Neutrophil (primary cell): ENCODE measurements around the gene TMEM143.

Experiments used
- H3K27ac ChIP-seq: fragments of 200-600 bp; sonication (generic); 2 replicates; pipeline ENCODE4 v1.5.1; 2016; ENCODE audit warnings: mild to moderate bottlenecking, moderate library complexity
- H3K27me3 ChIP-seq: fragments of 200-600 bp; sonication (generic); 2 replicates; pipeline ENCODE4 v1.6.0; 2016; ENCODE audit warnings: mild to moderate bottlenecking
- H3K36me3 ChIP-seq: fragments of 200-600 bp; sonication (generic); 2 replicates; pipeline ENCODE4 v1.5.1; 2017
- H3K4me1 ChIP-seq, 2 experiments: fragments of 200-600 bp in 1 of 2; sonication (generic) in 1 of 2; 1 replicate in 1 of 2; 2 replicates in 1 of 2; pipeline versions ENCODE4 v1.5.1 to v1.6.1; 2013 to 2016; ENCODE audit warnings: low read depth in 1 of 2, low read length in 1 of 2, mild to moderate bottlenecking in 1 of 2, moderate library complexity in 1 of 2; ENCODE audit not compliant: control insufficient read depth in 1 of 2, insufficient read depth in 1 of 2
- H3K4me3 ChIP-seq, 2 experiments: fragments of 200-600 bp in 1 of 2; sonication (generic) in 1 of 2; 1 replicate in 1 of 2; 2 replicates in 1 of 2; pipeline ENCODE4 v1.5.1; 2013 to 2016; ENCODE audit warnings: low read depth in 1 of 2, low read length in 1 of 2, mild to moderate bottlenecking in 1 of 2, moderate library complexity in 1 of 2
- H3K9me3 ChIP-seq: fragments of 200-600 bp; sonication (generic); 2 replicates; pipeline ENCODE4 v1.5.1; 2016
- TF ChIP-seq, protein P1 (sequence below): fragments of 200-600 bp; sonication (generic); IDR thresholded peaks from 2 replicates; pipeline ENCODE4 v1.5.1; 2016; ENCODE audit warnings: antibody characterized with exemption

Gene TMEM143

DNA sequence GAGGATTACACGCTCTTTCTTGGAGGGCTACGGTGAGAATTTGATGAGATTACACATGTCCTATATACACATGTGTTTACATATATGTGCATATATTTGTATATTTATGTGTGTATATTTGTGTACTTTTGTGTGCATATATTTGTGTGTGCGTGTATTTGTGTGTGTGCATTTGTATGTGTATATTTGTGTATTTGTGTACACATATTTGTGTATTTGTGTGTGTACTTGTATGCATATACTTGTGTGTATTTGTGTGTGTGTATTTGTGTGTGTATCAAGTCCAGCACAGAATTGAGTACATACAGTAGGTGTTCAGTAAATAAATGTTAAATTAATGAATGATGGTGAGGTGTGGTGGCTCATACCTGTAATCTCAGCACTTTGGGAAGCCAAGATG is 1.8 kb downstream of the TMEM143 start:
- Histone ChIP-seq H3K36me3 (no peaks in the 10 kb centered on the region), H3K27me3 (no peaks in the 10 kb centered on the region), H3K4me3 (no peak overlapping the region), H3K27ac (no peak overlapping the region), H3K4me1 (peaks cover 18 to 19% of the 10 kb centered on the region in 2 experiments), H3K9me3 (no peaks in the 10 kb centered on the region)
- TF ChIP-seq, protein P1, sequence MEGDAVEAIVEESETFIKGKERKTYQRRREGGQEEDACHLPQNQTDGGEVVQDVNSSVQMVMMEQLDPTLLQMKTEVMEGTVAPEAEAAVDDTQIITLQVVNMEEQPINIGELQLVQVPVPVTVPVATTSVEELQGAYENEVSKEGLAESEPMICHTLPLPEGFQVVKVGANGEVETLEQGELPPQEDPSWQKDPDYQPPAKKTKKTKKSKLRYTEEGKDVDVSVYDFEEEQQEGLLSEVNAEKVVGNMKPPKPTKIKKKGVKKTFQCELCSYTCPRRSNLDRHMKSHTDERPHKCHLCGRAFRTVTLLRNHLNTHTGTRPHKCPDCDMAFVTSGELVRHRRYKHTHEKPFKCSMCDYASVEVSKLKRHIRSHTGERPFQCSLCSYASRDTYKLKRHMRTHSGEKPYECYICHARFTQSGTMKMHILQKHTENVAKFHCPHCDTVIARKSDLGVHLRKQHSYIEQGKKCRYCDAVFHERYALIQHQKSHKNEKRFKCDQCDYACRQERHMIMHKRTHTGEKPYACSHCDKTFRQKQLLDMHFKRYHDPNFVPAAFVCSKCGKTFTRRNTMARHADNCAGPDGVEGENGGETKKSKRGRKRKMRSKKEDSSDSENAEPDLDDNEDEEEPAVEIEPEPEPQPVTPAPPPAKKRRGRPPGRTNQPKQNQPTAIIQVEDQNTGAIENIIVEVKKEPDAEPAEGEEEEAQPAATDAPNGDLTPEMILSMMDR = no peak

DNA sequence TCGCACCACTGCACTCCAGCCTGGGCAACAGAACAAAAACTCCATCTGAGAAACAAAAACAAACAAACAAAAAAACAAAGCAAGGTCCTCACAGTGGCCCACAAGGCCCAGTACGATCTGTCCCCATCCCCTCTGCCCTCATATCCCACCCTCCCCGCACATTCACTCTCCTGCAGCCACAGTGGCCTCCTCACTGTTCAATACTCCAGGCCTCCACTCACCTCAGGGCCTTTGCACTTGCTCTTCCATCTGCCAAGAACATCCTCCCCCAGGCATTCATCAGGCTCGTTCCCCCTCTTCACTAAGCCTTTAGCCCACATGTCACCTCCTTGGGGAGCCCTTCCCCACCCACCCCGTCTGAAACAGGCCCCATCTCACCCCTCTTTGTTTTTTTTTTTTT is 4.6 kb downstream of the TMEM143 start:
- Histone ChIP-seq H3K27me3 (no peaks in the 10 kb centered on the region), H3K9me3 (no peaks in the 10 kb centered on the region), H3K27ac (no peak overlapping the region), H3K4me3 (no peak overlapping the region), H3K36me3 (no peaks in the 10 kb centered on the region), H3K4me1 (peaks cover 11 to 14% of the 10 kb centered on the region in 2 experiments)
- TF ChIP-seq, protein P1 = no peak

DNA sequence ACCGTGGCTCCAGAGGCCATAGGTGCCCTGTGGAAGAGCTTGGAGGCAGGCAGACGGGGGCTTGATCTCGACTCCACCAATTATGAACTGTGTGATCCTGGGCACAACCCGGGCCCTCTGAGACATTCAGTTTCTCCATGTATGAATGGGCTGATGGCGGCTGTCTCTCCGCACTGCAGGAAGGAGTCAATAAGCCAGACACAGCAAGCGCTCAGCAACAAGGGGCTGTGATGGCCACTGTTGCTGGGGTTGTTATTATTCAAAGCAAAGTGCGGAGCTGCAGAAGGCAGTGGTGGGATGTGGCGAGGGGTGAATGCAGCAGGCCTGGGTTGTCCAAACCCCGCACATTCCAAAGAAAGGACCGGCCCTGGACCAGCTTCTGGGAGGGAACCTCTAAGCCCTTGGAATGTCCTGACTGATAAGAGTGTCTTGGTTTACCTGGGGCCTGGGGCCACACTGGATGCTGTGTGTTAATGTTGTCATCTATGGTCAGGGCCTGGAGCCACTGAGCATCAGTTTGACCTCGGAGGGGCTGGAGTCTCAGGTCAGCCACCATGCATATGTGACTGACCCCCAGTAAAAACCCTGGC is 8.3 kb downstream of the TMEM143 start:
- Histone ChIP-seq H3K4me3 (no peak overlapping the region), H3K27ac (no peak overlapping the region), H3K4me1 (no peaks in the 10 kb centered on the region), H3K27me3 (no peaks in the 10 kb centered on the region), H3K9me3 (no peaks in the 10 kb centered on the region), H3K36me3 (no peaks in the 10 kb centered on the region)
- TF ChIP-seq, protein P1 = no peak

DNA sequence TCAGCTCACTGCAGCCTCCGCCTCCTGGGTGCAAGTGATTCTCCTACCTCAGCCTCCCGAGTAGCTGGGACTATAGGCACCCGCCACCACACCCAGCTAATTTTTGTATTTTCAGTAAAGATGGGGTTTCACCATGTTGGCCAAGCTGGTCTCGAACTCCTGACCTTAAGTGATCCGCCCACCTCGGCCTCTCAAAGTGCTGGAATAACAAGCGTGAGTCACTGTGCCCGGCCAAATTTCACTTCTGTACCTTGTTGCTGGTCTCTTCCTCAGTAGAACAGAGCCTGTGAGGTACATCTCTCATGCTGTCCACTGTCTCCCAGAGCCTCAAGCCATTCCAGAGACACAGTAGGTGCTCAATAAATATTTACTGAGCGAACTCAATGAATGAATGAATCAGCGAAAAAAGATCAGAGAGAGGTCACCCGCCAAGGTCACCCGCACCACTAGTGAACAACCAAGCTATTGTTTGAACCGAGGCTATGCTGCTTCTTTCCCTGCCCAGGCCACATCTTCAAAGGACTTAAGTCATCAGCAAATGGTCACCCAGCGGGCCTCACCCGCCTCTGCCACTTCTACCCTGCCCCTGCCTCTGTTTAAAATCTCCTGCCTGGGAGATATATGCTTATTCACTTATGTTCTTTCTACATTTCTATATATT is 9.3 kb downstream of the TMEM143 start:
- H3K27ac ChIP-seq = no peak overlapping the region
- TF ChIP-seq, protein P1 = no peak

DNA sequence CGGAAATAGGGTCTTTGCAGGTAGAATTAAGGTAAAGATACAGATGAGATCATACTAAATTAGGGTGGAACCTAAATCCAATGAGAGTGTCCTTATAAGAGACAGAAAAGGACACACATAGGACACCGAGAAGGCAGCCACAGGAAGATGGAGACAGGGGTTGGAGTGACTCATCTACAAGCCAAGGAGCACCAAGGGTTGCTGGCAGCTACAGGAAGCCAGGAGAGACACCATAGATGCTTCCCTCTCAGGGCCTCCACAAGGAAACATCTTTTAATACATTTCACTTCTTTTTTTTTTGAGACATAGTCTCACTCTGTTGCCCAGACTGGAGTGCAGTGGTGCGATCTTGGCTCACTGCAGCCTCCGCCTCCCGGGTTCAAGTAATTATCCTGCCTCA is 10.1 kb downstream of the TMEM143 start:
- Histone ChIP-seq H3K36me3 (no peaks in the 10 kb centered on the region), H3K27ac (no peak overlapping the region), H3K4me1 (no peaks in the 10 kb centered on the region), H3K9me3 (no peaks in the 10 kb centered on the region), H3K27me3 (no peaks in the 10 kb centered on the region), H3K4me3 (no peak overlapping the region)
- TF ChIP-seq, protein P1 = no peak

More for the DNA sequence above, 9.3 kb downstream of the TMEM143 start:
- Histone ChIP-seq H3K9me3 (no peaks in the 10 kb centered on the region), H3K4me3 (no peak overlapping the region), H3K4me1 (no peaks in the 10 kb centered on the region), H3K27me3 (no peaks in the 10 kb centered on the region), H3K36me3 (no peaks in the 10 kb centered on the region)
